ENCODE data around the gene SOX4.

DNA sequence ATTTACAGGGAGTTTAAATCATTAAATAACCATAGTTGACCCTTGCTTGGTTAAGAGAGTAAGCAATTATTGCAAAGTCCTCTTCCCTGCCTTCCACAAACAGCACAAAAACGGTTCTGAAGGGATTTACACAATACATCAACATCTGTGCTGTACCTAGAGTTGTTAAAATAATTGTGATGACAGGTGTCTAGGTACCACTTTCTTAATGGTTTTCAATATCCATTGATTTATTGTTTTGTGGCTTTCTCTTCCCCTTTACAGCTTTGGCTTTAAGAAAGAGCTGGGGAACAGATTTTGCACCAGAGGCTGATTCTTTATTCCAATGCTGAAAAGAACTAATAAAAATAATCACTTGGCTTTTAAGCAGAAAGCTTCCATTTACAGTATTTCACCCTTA, 598 bp upstream of the SOX4 start:
- TF ChIP-seq CTCF (IDR thresholded peaks at IDR 0.05; ENCODE audit: low read depth, low read length, poor library complexity, severe bottlenecking) (no peak), EZH2phosphoT487 (IDR thresholded peaks at IDR 0.05; ENCODE audit: borderline replicate concordance, low read length) (no peak)

Measured in DOHH2 (cell line).